Body of pancreas (tissue), 4 donors: ENCODE data around the gene DIRAS2. TPM values are rescaled to one million over a fixed set of nuclear protein-coding genes. Genes with fewer than 3 reads are reported as not detected.

ENCODE experiments used
- ATAC-seq: fragments of 150-250 bp; one replicate; pipeline ENCODE4 v1.9.1; 2016
- DNase-seq, 4 donors: peaks; one replicate each; pipeline ENCODE4 v3.0.0-alpha.2; 2019
- H3K27ac ChIP-seq, 4 donors: fragments of 200-600 bp; sonication (generic); 1 replicate in 3 of 4; 2 replicates in 1 of 4; pipeline versions ENCODE4 v1.5.1 to v1.6.1; 2016 to 2019; ENCODE audit warnings: mild to moderate bottlenecking in 1 of 4, mixed read lengths in 1 of 4, moderate library complexity in 1 of 4
- H3K27me3 ChIP-seq, 2 donors: fragments of 200-600 bp; sonication (generic); one replicate each; pipeline ENCODE4 v1.6.0; 2016; ENCODE audit warnings: mild to moderate bottlenecking in 1 of 2
- H3K36me3 ChIP-seq, 2 donors: fragments of 200-600 bp; sonication (generic); replicated peaks in 1 of 2; 2 replicates each; pipeline ENCODE4 v1.5.1; 2016; ENCODE audit warnings: low read depth in 2 of 2; ENCODE audit not compliant: insufficient read depth in 1 of 2
- H3K4me1 ChIP-seq: fragments of 200-600 bp; sonication (generic); one replicate; pipeline ENCODE4 v1.6.0; 2016
- H3K4me3 ChIP-seq, 2 donors: fragments of 200-600 bp; sonication (generic); 1 replicate in 1 of 2; 2 replicates in 1 of 2; pipeline ENCODE4 v1.5.1; 2016 to 2019
- H3K9me3 ChIP-seq, 3 donors: fragments of 200-600 bp; sonication (generic); 1 replicate in 2 of 3; 2 replicates in 1 of 3; pipeline ENCODE4 v1.5.1; 2016
- POLR2A ChIP-seq, 3 donors: fragments of 450-650 bp; IDR thresholded peaks; one replicate each; pipeline ENCODE4 v1.6.1; 2016; ENCODE audit warnings: antibody characterized with exemption in 3 of 3, mild to moderate bottlenecking in 2 of 3
- WGBS, 2 donors: methylation state at CpG; one replicate each; pipeline ENCODE4 v1.1.5; 2017; 5-methylcytosine and 5-hydroxymethylcytosine counted together
- intact Hi-C: fragments of 100-400 bp; cut with DNase I; formaldehyde crosslinking; loops from one replicate; pipeline ENCODE4 v1.15.1; 2023
- total RNA-seq, 2 donors: library from RNA; depleted of rRNA; stranded (reverse); fragments of >200 nt; gene quantifications; one replicate each; pipeline ENCODE4 v1.1.0, GENCODE V29; 2016
- TF ChIP-seq, protein P1 (sequence below), 7 experiments: fragments of 450-650 bp in 4 of 7; fragments of 200-600 bp in 3 of 7; sonication (generic) in 3 of 7; IDR thresholded peaks; one replicate each; pipeline ENCODE4 v1.5.1; 2016 to 2019; ENCODE audit warnings: antibody characterized with exemption in 7 of 7

Gene DIRAS2
- total RNA-seq, 2 donors from 2014 or later: 0.52 to 2.0 TPM

DNA sequence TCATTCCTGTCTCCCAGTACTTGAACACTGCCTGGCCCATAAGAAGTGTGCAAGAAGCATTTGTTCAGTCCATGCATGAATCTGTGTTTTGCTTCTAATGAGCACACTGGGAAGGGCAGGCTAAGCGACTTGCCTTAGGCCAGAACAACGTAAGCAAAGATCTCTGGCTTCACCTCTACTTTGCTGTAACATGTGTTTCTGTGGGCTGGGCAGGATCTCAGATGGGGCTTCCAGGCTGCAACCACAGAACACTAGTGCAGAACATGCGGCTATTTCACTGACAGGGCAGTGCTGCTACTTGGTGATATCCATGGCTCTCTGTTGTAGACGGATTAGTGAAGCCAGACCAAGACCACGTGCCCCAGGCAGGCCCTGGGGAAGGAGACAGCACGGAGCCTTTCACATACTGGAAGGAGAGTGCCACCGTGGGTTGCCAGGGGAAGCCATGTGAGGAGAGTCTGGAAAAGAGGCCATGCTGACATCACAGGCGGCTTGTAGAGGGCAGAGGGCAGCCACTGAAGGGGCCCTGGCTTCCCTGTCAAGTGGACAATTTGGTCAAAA lies 9.9 kb downstream of the DIRAS2 start:
- no peak overlapping the region for H3K4me3 ChIP-seq
- no peak for DNase-seq
- H3K27me3 ChIP-seq: no peaks in the 10 kb centered on the region
- intact Hi-C loops: no loop called here
- no peak for ATAC-seq
- no peak for TF ChIP-seq POLR2A (IDR thresholded peaks at IDR 0.05)
- TF ChIP-seq, protein P1, sequence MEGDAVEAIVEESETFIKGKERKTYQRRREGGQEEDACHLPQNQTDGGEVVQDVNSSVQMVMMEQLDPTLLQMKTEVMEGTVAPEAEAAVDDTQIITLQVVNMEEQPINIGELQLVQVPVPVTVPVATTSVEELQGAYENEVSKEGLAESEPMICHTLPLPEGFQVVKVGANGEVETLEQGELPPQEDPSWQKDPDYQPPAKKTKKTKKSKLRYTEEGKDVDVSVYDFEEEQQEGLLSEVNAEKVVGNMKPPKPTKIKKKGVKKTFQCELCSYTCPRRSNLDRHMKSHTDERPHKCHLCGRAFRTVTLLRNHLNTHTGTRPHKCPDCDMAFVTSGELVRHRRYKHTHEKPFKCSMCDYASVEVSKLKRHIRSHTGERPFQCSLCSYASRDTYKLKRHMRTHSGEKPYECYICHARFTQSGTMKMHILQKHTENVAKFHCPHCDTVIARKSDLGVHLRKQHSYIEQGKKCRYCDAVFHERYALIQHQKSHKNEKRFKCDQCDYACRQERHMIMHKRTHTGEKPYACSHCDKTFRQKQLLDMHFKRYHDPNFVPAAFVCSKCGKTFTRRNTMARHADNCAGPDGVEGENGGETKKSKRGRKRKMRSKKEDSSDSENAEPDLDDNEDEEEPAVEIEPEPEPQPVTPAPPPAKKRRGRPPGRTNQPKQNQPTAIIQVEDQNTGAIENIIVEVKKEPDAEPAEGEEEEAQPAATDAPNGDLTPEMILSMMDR (IDR thresholded peaks at IDR 0.05): no peak
- 70 to 77% methylated on average over 8 of the region's 8 CpGs for WGBS, 2 donors
- H3K4me1 ChIP-seq: no peaks in the 10 kb centered on the region
- no peaks in the 10 kb centered on the region for H3K36me3 ChIP-seq
- no peaks in the 10 kb centered on the region for H3K9me3 ChIP-seq
- no peak overlapping the region for H3K27ac ChIP-seq

DNA sequence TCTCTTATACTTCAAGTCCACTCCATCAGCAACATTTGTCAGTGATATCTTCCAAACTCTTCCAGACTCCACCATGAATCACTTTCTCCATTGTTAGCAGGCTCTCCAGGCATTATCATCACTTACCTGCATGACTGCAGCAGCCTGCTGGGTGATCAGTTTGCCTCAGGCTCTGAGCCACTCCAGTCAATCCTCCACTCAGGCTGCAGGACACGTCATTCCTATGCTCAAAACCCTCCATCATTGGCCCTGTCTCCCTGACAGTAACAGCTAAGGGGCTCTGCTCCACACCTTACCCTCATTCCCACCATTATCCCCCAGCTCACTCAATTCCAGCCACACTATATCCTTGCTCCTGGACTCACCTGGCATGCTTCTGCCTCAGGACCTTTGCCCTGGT lies 10.7 kb downstream of the DIRAS2 start:
- TF ChIP-seq, protein P1 (IDR thresholded peaks at IDR 0.05): no peak
- TF ChIP-seq POLR2A (IDR thresholded peaks at IDR 0.05): no peak
- H3K36me3 ChIP-seq: no peaks in the 10 kb centered on the region
- no peaks in the 10 kb centered on the region for H3K27me3 ChIP-seq
- H3K4me1 ChIP-seq: no peaks in the 10 kb centered on the region
- no peak overlapping the region for H3K27ac ChIP-seq
- no peaks in the 10 kb centered on the region for H3K9me3 ChIP-seq
- H3K4me3 ChIP-seq: no peak overlapping the region
- intact Hi-C loops: no loop called here
- ATAC-seq: no peak
- WGBS, 2 donors: 50 to 55% methylated on average over 1 of the region's 1 CpG
- DNase-seq: no peak

DNA sequence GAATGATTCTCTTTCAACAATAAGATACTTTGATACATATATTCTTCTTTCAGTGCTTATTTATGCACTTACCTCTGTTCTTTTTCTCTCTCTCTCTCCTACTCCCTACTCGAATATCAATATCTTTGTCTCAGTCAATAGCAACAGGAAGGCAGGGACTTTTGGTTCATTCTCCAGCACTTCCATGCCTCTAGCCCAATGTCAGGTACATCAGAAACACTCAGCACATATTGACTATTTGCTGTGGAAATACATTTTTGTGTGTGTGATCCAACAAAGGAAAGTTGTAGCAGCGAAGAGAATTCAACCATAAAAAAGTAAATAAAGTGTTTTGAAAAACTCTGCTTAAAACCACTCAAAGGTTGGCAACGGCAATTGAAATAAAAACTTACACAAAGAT lies 12.6 kb downstream of the DIRAS2 start:
- no peak for TF ChIP-seq POLR2A (IDR thresholded peaks at IDR 0.05)
- TF ChIP-seq, protein P1 (IDR thresholded peaks at IDR 0.05): no peak
- DNase-seq (no peak), ATAC-seq (no peak)
- intact Hi-C loops: no loop called here
- Histone ChIP-seq H3K9me3 (no peaks in the 10 kb centered on the region), H3K27ac (no peak overlapping the region), H3K4me3 (no peak overlapping the region), H3K36me3 (no peaks in the 10 kb centered on the region), H3K27me3 (no peaks in the 10 kb centered on the region), H3K4me1 (no peaks in the 10 kb centered on the region)
- 48 to 54% methylated on average over 3 of the region's 3 CpGs for WGBS, 2 donors

DNA sequence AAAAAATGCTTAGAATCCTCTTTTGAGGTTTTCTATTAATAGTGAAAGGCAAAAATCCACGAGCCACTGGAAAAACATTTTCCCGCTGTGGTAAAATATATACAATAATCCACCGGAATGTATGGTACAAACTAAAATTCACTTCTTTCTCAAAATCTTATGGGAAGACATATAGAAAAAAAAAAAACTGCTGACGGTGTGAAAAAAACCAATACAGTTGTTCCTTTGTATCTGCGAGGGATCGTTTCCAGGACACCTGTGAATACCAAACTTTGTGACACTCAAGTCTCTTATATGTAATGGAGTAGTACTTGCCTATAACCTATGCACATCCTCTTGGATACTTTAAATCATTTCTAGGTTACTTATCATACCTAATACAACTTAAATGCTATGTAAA lies 13.3 kb downstream of the DIRAS2 start:
- 77 to 83% methylated on average over 6 of the region's 6 CpGs for WGBS, 2 donors
- Histone ChIP-seq H3K4me1 (no peaks in the 10 kb centered on the region), H3K9me3 (no peaks in the 10 kb centered on the region), H3K27ac (no peak overlapping the region), H3K27me3 (no peaks in the 10 kb centered on the region), H3K4me3 (no peak overlapping the region), H3K36me3 (no peaks in the 10 kb centered on the region)
- ATAC-seq (no peak), DNase-seq (no peak)
- intact Hi-C loops: no loop called here
- TF ChIP-seq, protein P1 (IDR thresholded peaks at IDR 0.05): no peak
- TF ChIP-seq POLR2A (IDR thresholded peaks at IDR 0.05): no peak

DNA sequence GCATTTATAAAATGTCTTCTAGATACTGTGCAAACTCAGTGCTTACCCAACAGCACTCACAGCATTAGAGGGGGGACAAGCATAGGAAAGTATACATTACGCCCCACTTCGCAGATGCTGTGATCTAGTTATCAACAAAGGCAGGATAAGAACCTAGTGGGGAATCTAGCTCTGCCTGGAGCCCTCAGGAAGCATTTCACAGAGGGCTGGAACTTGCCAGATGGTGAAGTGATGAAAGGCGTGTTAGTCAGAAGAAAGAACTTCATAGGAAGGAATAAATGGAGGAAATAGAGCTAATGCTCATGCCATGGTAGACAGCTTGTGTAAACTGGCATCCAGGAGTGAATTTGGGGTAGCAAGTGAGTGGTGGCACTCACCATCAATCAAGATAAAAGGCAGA lies 25.8 kb downstream of the DIRAS2 start:
- Histone ChIP-seq H3K36me3 (no peaks in the 10 kb centered on the region), H3K4me3 (no peak overlapping the region), H3K4me1 (no peaks in the 10 kb centered on the region), H3K27me3 (no peaks in the 10 kb centered on the region), H3K9me3 (no peaks in the 10 kb centered on the region), H3K27ac (no peak overlapping the region)
- 91 to 93% methylated on average over 3 of the region's 3 CpGs for WGBS, 2 donors
- no peak for ATAC-seq
- intact Hi-C loops: no loop called here
- DNase-seq: no peak
- TF ChIP-seq, protein P1 (IDR thresholded peaks at IDR 0.05): no peak
- TF ChIP-seq POLR2A (IDR thresholded peaks at IDR 0.05): no peak
